ENCODE results near the gene AMH.

- TF ChIP-seq EGR1 (IDR thresholded peaks at IDR 0.05; ENCODE audit: low read depth in 2 of 2) (no peak), CTCF (IDR thresholded peaks at IDR 0.05; ENCODE audit: low read depth, low read length, missing input control) (no peak), HNF4G (IDR thresholded peaks at IDR 0.05) (no peak), RAD21 (IDR thresholded peaks at IDR 0.05) (no peak), HNF4A (conservative IDR thresholded peaks at IDR 0.05) (no peak), FOXA1 (IDR thresholded peaks at IDR 0.05) (no peak), TAF1 (conservative IDR thresholded peaks at IDR 0.05) (no peak), REST (IDR thresholded peaks at IDR 0.05) (no peak), ATF3 (IDR thresholded peaks at IDR 0.05) (no peak), YY1 (IDR thresholded peaks at IDR 0.05) (no peak), ZBTB33 (IDR thresholded peaks at IDR 0.05) (no peak), GABPA (IDR thresholded peaks at IDR 0.05 in 1 of 2, conservative IDR thresholded peaks at IDR 0.05 in 1 of 2) (no peak), SP1 (IDR thresholded peaks at IDR 0.05) (no peak)
Observed at GRCh38 chr19:2210206-2210605, 38.9 kb upstream of the AMH start.
